DND-41 (cell line): ENCODE data around the gene FBXO15.

Experiments used
- CTCF ChIP-seq: IDR thresholded peaks from 2 replicates; pipeline ENCODE4 v1.5.1; 2012; ENCODE audit warnings: borderline replicate concordance, low read length, moderate library complexity, mild to moderate bottlenecking; ENCODE audit not compliant: poor library complexity, severe bottlenecking; ENCODE audit errors: extremely low read depth
- EZH2 ChIP-seq: IDR thresholded peaks from 3 replicates; pipeline ENCODE4 v1.6.1; 2012; ENCODE audit warnings: borderline replicate concordance, low read depth, mild to moderate bottlenecking, moderate library complexity, low read length, inconsistent platforms; ENCODE audit not compliant: severe bottlenecking

DNA sequence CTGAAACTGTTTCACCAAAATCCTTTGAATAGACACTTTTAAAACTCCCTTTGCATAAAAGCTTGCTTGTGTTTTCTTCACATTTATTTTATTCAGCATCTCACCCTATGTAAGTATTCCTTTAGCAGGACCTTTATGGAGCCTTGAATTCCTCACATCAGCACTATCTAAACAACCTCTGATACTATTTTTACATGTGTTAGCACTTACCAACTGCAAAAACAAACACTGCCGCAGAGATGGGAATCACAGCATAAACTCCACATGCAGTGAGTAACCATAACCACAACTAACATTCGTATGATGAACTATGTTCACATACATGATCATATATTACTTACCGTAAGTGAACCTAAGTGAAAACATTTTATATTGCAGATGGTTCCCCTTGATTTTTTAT lies 15.4 kb downstream of the FBXO15 start:
- TF ChIP-seq CTCF (no peak), EZH2 (no peak)
